CD4-positive, alpha-beta T cell treated with Interferon alpha-2 for 1 hour (primary cell): ENCODE measurements around the gene SNRK.
"Not testable (repeated sequence)": the region's sequence is repeated elsewhere in the genome, so short reads cannot be mapped to it uniquely, and the experiment has no call there.

Experiments
- DNase-seq, 2 donors: peaks; one replicate each; pipeline ENCODE4 v3.0.0-alpha.2; 2020 to 2022

SNRK gene

DNA sequence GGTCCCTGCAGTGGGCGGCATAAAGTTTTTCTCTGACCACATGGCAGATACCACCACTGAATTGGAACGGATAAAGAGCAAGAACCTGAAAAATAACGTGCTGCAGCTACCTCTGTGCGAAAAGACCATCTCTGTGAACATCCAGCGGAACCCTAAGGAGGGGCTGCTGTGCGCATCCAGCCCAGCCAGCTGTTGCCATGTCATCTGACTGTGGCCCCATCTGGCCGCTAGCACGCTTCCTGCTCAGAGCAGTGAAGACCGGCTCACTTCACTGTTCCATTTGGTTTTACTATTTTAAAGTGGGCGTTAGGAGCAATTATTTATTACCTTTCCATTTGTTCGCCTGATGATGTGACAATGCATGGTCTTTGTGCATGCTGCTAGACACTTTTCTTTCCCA is 62.0 kb downstream of the SNRK start:
- DNase-seq: no peak

- no peak for DNase-seq
Measured at GRCh38 chr3:43348852-43349574, 62.7 kb downstream of the SNRK start.

GRCh38 chr3:43349716-43350115 is 63.4 kb downstream of the SNRK start:
- no peak for DNase-seq

DNA sequence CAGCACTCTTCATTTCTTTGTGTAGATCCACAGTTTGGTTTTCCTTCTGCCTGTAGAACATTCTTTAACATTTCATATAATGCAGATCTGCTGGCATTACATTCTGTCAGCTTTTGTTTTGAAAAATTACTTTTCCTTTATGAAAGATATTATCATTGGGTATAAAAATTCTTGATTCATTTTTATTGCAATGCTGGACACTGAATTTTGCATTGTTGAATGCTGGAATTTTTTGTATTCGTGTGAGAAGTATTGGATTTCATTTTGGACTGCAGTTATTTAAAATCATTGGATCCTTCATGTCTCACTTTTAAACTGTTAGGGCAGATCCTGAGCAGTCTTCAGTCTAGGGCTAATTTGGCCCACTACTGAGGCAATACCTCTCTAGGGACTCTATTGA is 67.1 kb downstream of the SNRK start:
- no peak for DNase-seq

DNA sequence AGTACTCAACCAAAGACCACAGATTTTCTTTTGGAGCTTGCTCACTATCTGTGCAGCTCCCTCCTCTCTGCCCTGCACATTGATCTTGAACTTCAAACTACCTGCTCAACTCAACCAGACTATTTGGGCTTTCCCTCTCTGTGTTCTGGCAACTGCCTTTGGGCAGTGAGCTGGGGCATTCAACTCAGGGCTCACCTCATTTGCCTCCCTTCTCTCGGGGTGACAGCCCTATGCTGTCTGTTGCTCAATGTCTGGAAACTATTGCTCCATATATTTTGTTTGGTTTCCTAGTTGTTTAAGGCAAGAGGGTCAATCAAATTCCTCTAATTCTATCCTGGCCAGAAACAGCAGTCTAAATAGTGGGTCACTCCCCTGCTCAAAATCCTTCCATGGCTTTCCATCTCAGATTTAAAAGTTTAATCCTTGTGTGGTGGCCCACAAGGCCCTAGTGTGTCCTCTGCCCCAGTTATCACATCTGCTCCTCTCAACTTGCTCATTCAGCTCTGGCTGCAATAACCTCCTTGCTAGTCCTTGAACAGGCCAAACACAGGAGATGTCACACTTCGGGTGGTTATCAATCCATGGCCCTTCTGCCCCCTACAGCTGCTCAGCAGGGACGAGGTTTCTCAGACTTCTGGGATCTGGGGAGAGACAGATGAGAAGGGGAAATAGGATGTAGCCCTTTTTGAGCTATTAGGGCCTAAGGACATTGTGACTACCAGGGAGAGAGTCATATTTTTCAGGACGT is 67.8 kb downstream of the SNRK start:
- DNase-seq: no peak

DNA sequence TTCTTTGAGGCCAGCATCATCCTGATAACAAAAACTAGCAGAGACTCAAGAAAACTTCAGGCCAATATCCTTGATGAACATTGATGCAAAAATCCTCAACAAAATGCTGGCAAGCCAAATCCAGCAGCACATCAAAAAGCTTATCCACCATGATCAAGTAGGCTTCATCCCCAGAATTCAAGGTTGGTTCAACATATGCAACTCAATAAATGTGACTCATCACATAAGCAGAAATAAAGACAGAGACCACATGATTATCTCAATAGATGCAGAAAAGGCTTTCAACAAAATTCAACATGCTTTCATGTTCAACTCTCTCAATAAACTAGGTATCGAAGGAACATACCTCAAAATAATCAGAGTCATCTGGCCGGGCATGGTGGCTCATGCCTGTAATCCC is 69.7 kb downstream of the SNRK start:
- not testable (repeated sequence) for DNase-seq

DNA sequence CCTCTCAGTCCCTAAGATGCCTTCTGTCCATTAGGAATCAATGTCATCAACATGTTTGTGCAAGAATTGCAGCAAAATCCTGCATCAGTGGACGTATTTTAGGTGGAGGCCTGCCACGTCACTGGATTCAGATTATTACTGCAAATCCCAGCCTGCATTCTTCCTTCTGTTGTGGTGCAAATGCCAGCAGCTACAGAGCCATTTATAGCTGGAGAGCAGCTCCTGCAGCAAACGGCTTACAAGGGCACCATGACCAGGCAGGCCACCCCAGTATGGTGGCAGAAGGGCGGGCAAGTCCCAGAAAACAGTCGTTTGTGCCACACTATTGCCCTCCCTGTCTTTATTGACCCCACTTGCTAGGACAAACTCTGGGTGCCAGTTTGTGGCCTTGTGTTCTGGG is 74.7 kb downstream of the SNRK start:
- no peak for DNase-seq

DNA sequence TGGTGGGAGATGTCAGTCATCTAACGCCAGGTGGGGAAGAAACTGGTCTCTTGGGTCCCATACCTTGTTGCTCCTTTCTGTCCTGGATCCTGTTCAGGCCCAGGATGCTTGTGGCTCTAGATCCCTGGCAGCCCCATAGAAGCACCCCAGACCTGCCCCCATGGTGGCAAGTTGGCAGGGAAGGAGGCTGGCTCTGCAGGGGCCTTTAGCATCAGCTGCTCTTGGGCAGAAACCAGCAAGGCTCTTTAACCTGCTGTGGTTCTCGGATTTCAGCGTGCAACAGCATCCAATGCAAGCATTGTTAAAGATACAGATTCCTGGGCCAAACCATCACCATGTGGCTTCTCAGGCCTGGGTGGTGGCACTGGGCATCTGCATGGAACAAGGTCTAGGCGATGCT is 75.8 kb downstream of the SNRK start:
- no peak for DNase-seq

GRCh38 chr3:43362961-43363360 is 76.6 kb downstream of the SNRK start:
- no peak for DNase-seq

DNA sequence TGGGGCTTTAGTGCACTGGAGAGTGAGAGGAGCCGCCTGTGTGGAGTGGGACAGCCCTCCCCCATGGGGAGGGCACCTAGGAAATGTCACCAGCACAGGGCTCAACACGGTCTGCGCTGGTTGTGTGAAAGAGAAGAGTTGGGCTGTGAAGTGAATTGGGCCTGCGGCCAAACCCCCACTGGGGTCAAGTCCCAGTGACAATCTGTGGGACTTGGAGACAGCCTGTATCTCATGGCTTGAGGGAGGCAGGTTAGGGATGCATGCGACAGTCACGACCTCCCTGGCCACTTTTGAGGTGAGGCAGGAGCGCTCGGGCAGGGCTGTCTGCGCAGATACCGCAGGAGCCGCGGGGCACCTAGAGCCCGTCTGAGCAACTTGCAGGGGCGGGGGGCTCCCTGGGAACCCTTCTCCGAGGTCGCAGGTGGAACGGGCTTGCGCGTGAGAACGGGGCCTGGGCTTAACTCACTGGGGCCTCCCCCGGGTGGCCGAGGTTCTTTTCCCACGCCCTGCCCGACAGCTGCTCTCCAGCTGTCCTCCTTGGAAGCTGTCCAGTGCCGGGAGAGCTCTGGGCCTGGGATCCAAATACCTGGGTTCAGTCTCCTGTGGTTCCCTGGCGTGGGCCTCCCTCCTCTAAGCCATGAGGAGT is 77.4 kb downstream of the SNRK start:
- DNase-seq: no peak

- DNase-seq: no peak
Measured at GRCh38 chr3:43364494-43364893, 78.2 kb downstream of the SNRK start.

GRCh38 chr3:43364926-43365325 is 78.6 kb downstream of the SNRK start:
- no peak for DNase-seq

DNA sequence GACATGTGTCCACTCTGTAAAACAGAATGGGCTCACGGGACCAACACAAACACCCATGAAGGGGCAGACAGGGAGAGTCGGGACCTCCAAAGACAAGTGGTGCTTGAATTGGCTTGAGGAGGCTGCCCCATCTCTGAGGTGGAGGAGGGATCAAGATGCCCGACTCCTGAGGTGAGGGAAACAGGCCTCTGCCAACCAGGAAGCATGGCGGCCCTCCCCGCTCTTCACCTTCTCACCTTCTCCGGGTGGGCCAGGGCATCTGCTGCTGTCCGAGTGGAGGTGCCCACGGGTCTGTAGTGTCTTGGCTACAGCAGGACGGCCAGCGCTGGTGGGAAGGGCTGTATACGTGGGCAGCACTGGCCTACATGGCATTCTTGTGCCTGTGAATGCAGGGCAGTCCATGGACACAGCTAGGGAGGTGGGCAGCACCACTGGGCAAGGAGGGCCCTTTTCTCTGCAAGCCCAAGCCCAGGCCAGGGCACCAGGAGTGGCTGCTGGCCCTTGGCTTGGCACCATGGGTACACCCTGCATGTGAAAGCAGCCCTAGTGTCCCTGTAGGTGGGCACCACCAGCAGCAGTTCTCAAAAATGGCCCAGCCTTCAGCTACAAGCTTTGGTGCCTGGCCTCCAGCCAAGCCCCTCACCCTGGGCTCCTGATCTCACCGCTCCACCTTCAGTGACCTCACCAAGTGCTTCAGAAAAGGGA is 79.4 kb downstream of the SNRK start:
- DNase-seq: no peak

DNA sequence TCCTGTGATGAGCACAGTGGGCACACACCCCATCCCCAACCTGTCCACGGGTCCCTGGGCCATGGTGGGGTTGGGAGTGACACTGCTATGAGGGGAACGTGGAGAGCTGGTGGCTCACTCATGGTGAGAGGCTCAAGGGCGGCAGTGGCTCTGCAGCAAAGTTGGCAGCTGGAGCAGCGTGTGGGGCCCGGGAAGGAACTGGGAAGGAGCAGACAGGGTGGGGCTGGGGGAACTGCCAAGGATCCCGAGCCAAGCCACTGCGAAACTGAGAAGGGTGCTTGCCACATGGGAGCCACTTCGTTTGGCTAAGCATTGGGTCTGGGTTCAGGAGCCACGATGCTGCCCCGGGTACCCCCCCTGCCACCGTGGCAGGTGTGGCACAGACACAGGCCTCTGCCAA is 80.1 kb downstream of the SNRK start:
- DNase-seq: no peak

GRCh38 chr3:43366885-43367284 is 80.5 kb downstream of the SNRK start:
- no peak for DNase-seq

DNA sequence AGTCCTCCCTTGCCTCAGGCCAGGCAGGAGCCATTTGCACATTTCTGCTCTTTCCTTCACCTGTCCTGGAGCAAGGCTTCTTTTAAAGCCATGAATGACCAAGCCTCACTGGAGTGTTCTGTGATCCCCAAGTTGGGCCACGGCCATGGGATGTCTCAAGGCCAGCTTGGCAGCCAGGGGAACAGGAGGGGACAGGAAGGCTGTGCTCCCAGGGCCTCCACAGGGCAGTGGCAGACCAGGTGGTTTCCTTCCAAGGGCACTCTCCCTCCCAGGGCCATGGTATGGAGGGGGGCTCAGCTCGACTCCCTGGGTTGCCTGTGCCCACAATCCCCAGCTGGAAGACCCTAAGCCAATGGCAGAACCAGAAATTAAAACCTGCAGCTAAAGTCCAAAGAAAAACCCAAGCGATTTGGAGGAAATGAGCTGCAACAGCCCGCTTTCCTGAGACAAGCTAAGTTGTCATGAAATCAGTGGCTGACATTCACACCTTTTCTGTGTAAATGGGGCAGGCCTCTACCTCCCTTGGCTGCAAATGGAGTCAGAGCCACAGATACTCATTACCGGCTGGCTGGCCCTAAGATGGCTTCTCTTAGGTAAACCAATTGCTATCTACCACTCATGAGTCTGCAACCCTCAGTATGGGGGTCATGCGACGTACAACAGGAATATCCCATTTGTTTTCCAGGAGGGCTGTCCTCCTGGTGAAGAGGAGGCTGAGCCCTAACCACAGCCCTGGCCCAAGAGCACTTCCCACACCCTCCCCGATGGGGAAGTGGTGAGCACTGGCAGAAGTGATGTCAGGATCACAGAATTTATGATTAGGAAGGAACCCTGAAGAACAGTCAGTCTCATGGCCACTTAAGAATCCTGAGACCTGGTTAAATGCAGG is 83.3 kb downstream of the SNRK start:
- peak in 1 of 2 donors; percentile 26 for DNase-seq

GRCh38 chr3:43370293-43370980 is 84.1 kb downstream of the SNRK start:
- DNase-seq: no peak

DNA sequence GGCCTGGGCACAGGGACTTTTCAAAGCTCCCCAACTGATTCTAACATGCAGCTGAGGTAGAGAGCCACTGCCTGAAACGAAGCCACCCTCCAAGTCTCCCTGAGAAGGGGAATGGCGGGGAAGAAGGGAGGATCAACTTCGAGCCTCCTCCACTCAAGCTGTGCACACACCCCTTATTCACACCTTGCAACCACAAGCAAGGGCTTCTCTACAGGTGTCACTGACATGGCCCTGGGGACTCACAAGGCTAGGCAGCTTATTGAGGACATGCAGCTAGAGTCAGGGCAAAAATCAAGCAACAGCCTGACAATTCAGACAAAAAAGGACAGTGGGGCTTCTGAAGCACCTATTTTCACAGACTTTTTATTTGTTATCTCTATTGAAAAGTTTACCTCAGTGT is 85.2 kb downstream of the SNRK start:
- no peak for DNase-seq

GRCh38 chr3:43372007-43372740 is 85.8 kb downstream of the SNRK start:
- no peak for DNase-seq

DNA sequence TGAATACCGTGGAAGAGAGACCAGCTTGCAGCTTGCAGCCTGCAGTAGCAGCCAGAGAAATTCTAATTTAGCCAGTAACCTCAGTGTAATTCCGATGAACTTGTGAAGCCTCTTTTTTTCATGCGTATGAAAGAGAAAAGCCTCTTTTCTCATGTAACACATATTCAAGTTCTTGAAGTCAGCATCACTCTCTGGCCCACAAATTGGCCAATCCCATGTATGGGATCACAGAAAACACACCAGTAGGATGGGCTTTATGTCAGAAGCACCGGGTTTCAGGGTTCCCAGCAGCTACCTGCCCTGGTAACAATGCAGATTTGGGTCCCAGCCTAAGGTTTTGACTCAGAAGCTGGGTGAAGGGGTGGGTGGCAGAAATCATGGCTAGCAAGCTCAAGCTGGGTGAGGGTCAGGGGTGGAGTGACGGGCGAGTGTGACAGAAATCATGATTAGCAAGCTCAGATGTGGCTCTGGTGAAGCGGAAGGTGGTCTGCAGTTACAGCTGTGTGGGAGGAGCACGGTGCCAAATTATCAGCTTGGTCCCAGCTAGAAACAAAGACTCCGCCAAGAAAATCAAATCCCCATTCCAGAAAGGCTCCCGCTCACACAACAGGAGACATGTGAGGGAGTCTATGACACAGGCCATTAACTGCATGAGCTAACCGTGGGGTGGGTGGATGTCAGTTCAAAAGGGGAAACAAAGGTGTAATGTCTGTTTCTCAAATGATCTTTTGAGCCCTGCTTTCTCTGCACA is 86.6 kb downstream of the SNRK start:
- no peak for DNase-seq
